Stimulated activated CD8-positive, alpha-beta memory T cell treated with anti-CD3 and anti-CD28 coated beads, Interleukin-4, amount 100 ng/mL, for 24 hours (primary cell): ENCODE data around the gene GTF2H4.
"Not testable (repeated sequence)": the region's sequence is repeated elsewhere in the genome, so short reads cannot be mapped to it uniquely, and the experiment has no call there.

Experiments
- DNase-seq: peaks from one replicate; pipeline ENCODE4 v3.0.0-alpha.2; 2020; ENCODE audit warnings: low read depth

GTF2H4 gene

GRCh38 chr6:30894935-30895334 lies 13.1 kb upstream of the GTF2H4 start:
- no peak for DNase-seq

DNA sequence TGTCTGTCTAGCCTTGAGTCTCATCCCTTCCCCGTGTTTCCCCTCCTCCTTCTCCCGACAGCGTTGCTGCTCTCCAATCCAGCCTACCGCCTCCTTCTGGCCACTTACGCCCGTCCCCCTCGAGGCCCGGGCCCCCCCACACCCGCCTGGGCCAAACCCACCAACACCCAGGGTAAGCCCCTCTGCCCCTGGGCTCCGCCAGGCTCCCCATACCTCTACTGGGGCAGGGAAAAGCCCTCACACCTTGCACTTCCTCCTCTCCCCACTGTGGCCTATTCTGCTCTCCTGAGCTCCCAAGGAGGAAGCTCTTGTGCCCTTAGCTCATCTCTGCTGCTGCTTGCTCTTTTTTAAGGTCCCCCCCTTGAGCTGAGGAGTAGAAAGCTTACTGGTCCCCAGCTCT lies 12.7 kb upstream of the GTF2H4 start:
- no peak for DNase-seq

GRCh38 chr6:30896541-30896940 lies 11.5 kb upstream of the GTF2H4 start:
- DNase-seq, result no peak

GRCh38 chr6:30897882-30898281 lies 10.1 kb upstream of the GTF2H4 start:
- DNase-seq, result no peak

GRCh38 chr6:30898750-30899360 lies 9.2 kb upstream of the GTF2H4 start:
- DNase-seq, result no peak

- no peak for DNase-seq
These were observed 7.1 kb upstream of the GTF2H4 start for GRCh38 chr6:30900863-30901417.

- DNase-seq, result no peak
These were observed 6.6 kb upstream of the GTF2H4 start for GRCh38 chr6:30901436-30901835.

- DNase-seq, result not testable (repeated sequence)
These were observed 5.8 kb upstream of the GTF2H4 start for GRCh38 chr6:30902196-30902595.

- DNase-seq, result no peak
These were observed 5.3 kb upstream of the GTF2H4 start for GRCh38 chr6:30902709-30903108.

- DNase-seq, result no peak
These were observed 4.8 kb upstream of the GTF2H4 start for GRCh38 chr6:30903236-30903635.

DNA sequence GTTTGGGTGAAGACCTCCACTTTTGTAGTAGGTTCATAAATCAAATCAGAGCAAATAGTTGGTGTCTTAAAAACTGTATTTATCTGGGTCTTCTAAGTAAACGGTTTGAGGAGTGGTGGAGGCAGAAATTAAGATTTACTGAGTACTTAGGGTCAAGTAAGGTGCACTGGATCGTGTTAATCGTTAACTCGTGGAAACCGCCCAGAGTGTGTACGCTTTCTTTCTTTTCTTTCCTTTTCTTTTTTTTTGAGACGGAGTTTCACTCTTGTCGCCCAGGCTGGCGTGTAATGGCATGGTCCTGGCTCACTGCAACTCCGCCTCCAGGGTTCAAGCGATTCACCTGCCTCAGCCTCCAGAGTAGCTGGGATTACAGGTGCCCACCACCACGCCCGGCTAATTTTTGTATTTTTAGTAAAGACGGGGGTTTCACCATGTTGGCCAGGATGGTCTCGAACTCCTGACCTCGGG lies 683 bp upstream of the GTF2H4 start:
- not testable (repeated sequence) for DNase-seq

DNA sequence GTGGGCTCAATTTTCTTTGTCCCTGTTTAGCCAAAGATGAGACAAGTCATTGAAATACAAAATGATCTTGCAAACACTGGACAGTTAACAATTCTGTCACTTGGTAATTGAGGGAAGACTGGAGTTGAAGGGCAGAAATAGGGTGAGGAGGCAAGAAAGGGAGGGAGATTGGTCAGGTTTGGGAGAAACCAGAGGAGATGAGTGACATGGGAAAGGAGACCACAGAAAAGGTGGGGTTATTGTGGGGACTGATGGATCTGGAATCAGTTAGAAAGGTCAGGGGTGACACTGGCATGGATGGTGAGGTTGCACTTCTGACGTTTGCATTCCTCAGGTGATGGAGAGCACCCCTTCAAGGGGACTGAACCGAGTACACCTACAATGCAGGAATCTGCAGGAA lies 693 bp downstream of the GTF2H4 start:
- no peak for DNase-seq

- DNase-seq, result not testable (repeated sequence)
These were observed 2.5 kb downstream of the GTF2H4 start for GRCh38 chr6:30910473-30910872.

DNA sequence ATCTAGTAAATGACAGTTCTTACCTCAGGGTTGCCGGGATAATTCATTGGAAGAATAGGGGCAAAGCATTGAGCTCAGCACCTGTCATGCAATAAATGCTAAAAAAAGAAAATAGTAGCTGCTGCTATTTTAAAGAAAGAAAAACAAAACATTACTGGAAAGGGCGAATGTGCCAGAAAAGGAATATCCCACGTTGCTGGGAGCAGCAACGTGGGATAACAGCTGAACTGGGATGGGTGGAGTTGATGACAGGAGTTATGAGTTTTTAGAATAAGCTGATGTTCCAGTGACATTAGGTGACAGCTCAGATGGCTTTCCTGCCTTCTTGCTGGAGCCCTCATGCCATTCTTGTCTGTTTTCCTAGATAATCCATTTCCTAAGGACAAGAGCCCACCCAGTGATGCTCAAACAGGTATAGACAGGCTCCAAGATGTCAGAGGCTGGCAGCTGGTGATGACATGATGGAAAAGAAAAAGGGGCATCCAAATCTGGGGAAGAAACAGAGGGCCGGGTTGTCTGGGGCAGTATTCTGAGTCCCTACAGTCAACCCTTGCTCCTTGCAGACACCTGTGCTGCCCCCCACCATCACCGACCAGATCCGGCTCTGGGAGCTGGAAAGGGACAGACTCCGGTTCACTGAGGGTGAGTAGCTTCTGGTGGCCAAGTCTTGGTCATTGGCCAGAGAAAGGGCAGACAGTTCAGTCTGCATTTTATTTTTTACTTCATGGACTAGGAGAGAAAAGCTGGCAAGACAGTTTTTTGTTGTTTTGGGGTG lies 4.9 kb downstream of the GTF2H4 start:
- DNase-seq, result no peak

DNA sequence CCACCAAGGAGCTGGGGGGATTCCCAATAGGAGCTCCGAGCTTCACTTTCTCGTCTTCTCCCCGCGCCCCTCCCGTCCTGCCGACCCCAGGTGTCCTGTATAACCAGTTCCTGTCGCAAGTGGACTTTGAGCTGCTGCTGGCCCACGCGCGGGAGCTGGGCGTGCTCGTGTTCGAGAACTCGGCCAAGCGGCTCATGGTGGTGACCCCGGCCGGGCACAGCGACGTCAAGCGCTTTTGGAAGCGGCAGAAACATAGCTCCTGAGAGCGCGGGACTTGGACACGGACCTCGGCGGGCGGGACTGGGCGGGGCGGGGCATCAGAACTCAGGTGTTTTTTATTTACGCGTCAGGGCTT lies 5.7 kb downstream of the GTF2H4 start:
- no peak for DNase-seq

- peak; percentile 75 for DNase-seq
These were observed 6.3 kb downstream of the GTF2H4 start, which contains the start of gene VARS2 for GRCh38 chr6:30914076-30914853. VARS2 (plus strand) TSS chr6:30914238; CDS start chr6:30914837, 599 bp downstream.

DNA sequence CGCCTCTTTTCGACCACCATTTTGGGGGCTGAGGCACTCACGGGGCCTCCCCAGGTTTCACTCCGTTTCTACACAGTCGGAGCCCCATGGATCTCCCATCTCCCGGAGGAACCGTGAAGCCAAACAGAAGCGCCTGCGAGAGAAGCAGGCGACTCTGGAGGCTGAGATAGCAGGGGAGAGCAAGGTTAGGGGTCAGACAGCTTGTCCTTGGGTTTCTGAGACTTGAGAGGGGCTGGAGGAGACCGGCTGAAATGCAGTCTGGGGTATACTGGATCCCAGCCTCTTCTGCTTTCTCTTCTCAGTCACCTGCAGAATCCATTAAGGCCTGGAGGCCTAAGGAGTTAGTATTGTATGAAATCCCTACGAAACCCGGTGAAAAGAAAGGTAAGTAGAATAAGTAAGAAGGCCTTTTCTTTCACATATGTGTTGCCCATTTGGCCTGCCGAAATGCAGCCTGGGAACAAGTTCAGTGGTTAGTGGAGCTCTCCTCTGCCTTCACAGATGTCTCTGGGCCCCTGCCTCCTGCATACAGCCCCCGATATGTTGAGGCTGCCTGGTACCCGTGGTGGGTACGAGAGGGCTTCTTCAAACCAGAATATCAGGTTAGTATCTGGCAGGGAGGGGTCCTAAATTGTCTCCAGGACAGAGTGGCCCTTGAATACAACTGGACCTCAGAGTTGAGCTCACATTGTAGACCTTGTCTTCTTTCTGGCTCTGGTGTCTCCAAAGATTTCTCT lies 7.0 kb downstream of the GTF2H4 start:
- no peak for DNase-seq

DNA sequence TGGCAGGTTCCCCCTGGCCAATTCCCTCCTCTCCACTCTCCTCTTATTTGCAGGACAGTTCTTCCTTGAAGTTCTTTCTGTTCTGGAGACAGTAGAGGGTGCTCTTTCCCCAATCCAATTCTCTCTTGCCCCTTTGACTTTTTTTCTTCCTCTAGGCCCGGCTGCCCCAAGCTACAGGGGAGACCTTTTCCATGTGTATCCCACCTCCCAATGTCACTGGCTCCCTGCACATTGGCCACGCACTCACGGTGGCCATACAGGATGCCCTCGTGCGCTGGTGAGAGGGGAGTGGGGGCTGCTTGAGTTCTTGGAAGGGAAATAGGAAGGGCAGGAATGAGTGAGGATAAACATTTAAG lies 7.6 kb downstream of the GTF2H4 start:
- DNase-seq, result no peak

- no peak for DNase-seq
These were observed 9.0 kb downstream of the GTF2H4 start for GRCh38 chr6:30917041-30917440.

DNA sequence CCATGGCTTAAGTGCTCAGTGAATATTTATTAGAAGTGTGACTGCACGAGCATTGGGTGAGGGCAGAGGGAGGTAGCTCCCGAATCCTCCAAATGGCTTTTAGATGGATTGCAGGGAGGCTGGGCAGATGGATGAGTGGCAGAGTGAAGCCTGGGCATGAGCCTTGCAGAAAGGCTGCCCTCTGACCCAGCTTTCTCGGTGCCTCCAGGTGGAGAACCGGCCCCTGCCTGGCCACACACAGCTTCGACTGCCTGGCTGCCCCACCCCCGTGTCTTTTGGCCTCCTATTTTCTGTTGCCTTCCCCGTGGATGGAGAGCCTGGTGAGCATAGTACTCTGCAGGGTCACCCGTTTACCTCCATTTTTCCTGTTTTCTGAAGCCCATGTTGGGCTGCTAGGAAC lies 9.5 kb downstream of the GTF2H4 start:
- DNase-seq, result no peak

- DNase-seq, result no peak
These were observed 10.7 kb downstream of the GTF2H4 start for GRCh38 chr6:30918670-30919069.

DNA sequence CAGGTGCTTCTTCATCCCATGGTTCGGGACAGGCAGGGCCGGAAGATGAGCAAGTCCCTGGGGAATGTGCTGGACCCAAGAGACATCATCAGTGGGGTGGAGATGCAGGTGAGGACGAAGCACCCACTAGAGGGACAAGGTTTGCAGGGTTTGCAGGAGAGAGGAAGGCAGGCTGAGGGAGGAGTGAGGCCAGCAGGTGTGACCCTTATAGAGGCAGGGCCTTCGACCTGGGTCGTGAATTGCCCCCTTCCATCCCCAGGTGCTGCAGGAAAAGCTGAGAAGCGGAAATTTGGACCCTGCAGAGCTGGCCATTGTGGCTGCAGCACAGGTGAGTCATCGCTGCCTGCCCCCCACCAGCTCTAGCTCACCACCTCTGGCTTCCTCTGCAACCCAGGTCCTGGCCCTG lies 14.4 kb downstream of the GTF2H4 start:
- no peak for DNase-seq
